Urothelium cell line (cell line): ENCODE results near the gene ITGB1BP1.

Experiments used
- DNase-seq: peaks from one replicate; pipeline ENCODE4 v3.0.0; 2011; ENCODE audit warnings: low spot score, mixed read lengths
- FAIRE-seq: peaks from 2 replicates; lab custom pipeline; 2011; peaks lifted over from hg19 to GRCh38; lab: Jason Lieb, UNC

Gene ITGB1BP1

GRCh38 chr2:9423100-9423921 lies at the start of gene ITGB1BP1, which contains the start of gene CPSF3:
Gene ITGB1BP1, minus strand, starts transcription at chr2:9423528. Its CDS starts 4,831 bp downstream, at chr2:9418697.
Gene CPSF3, plus strand, starts transcription at chr2:9423654. Its CDS starts 120 bp downstream, at chr2:9423774.
- DNase-seq (peak; percentile 100), FAIRE-seq (no peak)

GRCh38 chr2:9472511-9472910 lies 49.2 kb upstream of the ITGB1BP1 start:
- DNase-seq (no peak), FAIRE-seq (no peak)

- no peak for DNase-seq
- FAIRE-seq: no peak
Measured at GRCh38 chr2:9471206-9471605, 47.9 kb upstream of the ITGB1BP1 start.

- FAIRE-seq: no peak
- DNase-seq: no peak
Measured at GRCh38 chr2:9467687-9468086, 44.4 kb upstream of the ITGB1BP1 start.

GRCh38 chr2:9466147-9466683 lies 42.9 kb upstream of the ITGB1BP1 start:
- FAIRE-seq (no peak), DNase-seq (no peak)

GRCh38 chr2:9465170-9465569 lies 41.8 kb upstream of the ITGB1BP1 start:
- FAIRE-seq (no peak), DNase-seq (no peak)

- no peak for FAIRE-seq
- DNase-seq: no peak
Measured at GRCh38 chr2:9463698-9464034, 40.3 kb upstream of the ITGB1BP1 start.

GRCh38 chr2:9462886-9463697 lies 39.8 kb upstream of the ITGB1BP1 start:
- FAIRE-seq (no peak), DNase-seq (no peak)

GRCh38 chr2:9462313-9462712 lies 39.0 kb upstream of the ITGB1BP1 start:
- DNase-seq (no peak), FAIRE-seq (no peak)

GRCh38 chr2:9461079-9461478 lies 37.8 kb upstream of the ITGB1BP1 start:
- FAIRE-seq (no peak), DNase-seq (no peak)

GRCh38 chr2:9460441-9461017 lies 37.2 kb upstream of the ITGB1BP1 start:
- DNase-seq: no peak
- no peak for FAIRE-seq

GRCh38 chr2:9451231-9451630 lies 27.9 kb upstream of the ITGB1BP1 start:
- no peak for FAIRE-seq
- no peak for DNase-seq

- no peak for DNase-seq
- FAIRE-seq: no peak
Measured at GRCh38 chr2:9445089-9445488, 21.8 kb upstream of the ITGB1BP1 start.

GRCh38 chr2:9443526-9443925 lies 20.2 kb upstream of the ITGB1BP1 start:
- no peak for FAIRE-seq
- DNase-seq: no peak

GRCh38 chr2:9441556-9441955 lies 18.2 kb upstream of the ITGB1BP1 start:
- FAIRE-seq (no peak), DNase-seq (no peak)

GRCh38 chr2:9440058-9440727 lies 16.9 kb upstream of the ITGB1BP1 start:
- DNase-seq (no peak), FAIRE-seq (no peak)

- no peak for FAIRE-seq
- DNase-seq: no peak
Measured at GRCh38 chr2:9439536-9439935, 16.2 kb upstream of the ITGB1BP1 start.

GRCh38 chr2:9434489-9434888 lies 11.2 kb upstream of the ITGB1BP1 start:
- no peak for DNase-seq
- no peak for FAIRE-seq

GRCh38 chr2:9430316-9431293 lies 7.3 kb upstream of the ITGB1BP1 start:
- DNase-seq (no peak), FAIRE-seq (no peak)
